ENCODE measurements around the gene PAQR6.
A peak's percentile ranks its signal among the peaks of the same experiment; 100 is the strongest.
"Not testable (repeated sequence)": the region's sequence is repeated elsewhere in the genome, so short reads cannot be mapped to it uniquely, and the experiment has no call there.

The PAQR6 gene

DNA sequence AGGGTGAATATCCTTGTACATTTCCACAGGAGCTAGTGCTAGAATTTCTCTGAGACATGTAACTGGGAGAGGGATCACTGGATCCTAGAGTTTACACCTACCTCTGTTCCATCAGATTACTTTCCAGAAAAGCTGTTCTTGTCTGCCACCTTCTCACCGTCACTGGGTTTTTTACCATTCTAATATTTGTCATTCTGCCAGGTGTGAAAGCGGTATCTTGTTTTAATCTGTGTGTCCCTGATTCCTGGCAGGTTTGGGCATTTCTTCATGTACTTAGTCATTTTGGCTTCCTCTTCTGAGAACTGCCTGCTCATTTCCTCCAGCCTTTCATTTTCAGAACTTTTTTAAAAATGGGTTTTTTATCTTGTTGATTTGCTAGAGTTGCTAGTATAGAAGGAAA is 30.0 kb downstream of the PAQR6 start:
- H3K4me3 ChIP-seq (ENCODE audit: control insufficient read depth in 1 of 7, extremely low read depth in 1 of 7, insufficient read depth in 4 of 7, low read depth in 2 of 7, low read length in 6 of 7): peak overlapping the region in 5 of 7 experiments; percentile 14 to 61 (median 51)
- peak; percentile 75 to 91 (median 90) for DNase-seq
- H3K36me3 ChIP-seq (ENCODE audit: control insufficient read depth in 4 of 4, insufficient read depth in 4 of 4, low read length in 3 of 4): peaks cover 4 to 28% (median 20%) of the 10 kb centered on the region in 4 experiments
- 0% methylated on average over 2 of the region's 2 CpGs for WGBS (ENCODE audit: insufficient coverage)
- H3K27me3 ChIP-seq (replicated peaks in 2 of 5; ENCODE audit: control insufficient read depth in 4 of 5, insufficient read depth in 5 of 5, low read length in 4 of 5): no peaks in the 10 kb centered on the region
- peaks cover 20 to 54% (median 38%) of the 10 kb centered on the region in 4 experiments for H3K4me1 ChIP-seq (ENCODE audit: control extremely low read depth in 1 of 4, control insufficient read depth in 4 of 4, insufficient read depth in 4 of 4, low read length in 3 of 4)
- CTCF ChIA-PET: interaction anchor here (1.1 to 16.8 kb wide), 5 partner anchors 17 to 121 kb away, joined by 3 to 399 read pairs (median 4); partner anchors contain the start of gene SEMA4A
- POLR2A ChIA-PET: interaction anchor here (0.6 kb wide), 1 partner anchor 17 kb away, joined by 7 read pairs; no protein-coding TSS in a partner anchor
- H3K27ac ChIP-seq (ENCODE audit: insufficient read depth in 1 of 2, low read depth in 1 of 2, low read length in 2 of 2, poor library complexity in 1 of 2, severe bottlenecking in 2 of 2): peak overlapping the region; percentile 37 to 74
- H3K9me3 ChIP-seq (ENCODE audit: control extremely low read depth in 1 of 5, control insufficient read depth in 4 of 5, insufficient read depth in 2 of 5, low read depth in 1 of 5, low read length in 4 of 5): no peaks in the 10 kb centered on the region

- H3K4me3 ChIP-seq (ENCODE audit: control insufficient read depth in 1 of 7, extremely low read depth in 1 of 7, insufficient read depth in 4 of 7, low read depth in 2 of 7, low read length in 6 of 7); H3K27me3 ChIP-seq (replicated peaks in 2 of 5; ENCODE audit: control insufficient read depth in 4 of 5, insufficient read depth in 5 of 5, low read length in 4 of 5); H3K27ac ChIP-seq (ENCODE audit: insufficient read depth in 1 of 2, low read depth in 1 of 2, low read length in 2 of 2, poor library complexity in 1 of 2, severe bottlenecking in 2 of 2); POLR2A ChIA-PET; H3K9me3 ChIP-seq (ENCODE audit: control extremely low read depth in 1 of 5, control insufficient read depth in 4 of 5, insufficient read depth in 2 of 5, low read depth in 1 of 5, low read length in 4 of 5): not testable (repeated sequence)
- Histone ChIP-seq H3K4me1 (ENCODE audit: control extremely low read depth in 1 of 4, control insufficient read depth in 4 of 4, insufficient read depth in 4 of 4, low read length in 3 of 4) (peaks cover 20 to 54% (median 38%) of the 10 kb centered on the region in 4 experiments), H3K36me3 (ENCODE audit: control insufficient read depth in 4 of 4, insufficient read depth in 4 of 4, low read length in 3 of 4) (peaks cover 2 to 24% (median 11%) of the 10 kb centered on the region in 4 experiments)
- WGBS (ENCODE audit: insufficient coverage): 97% methylated on average over 34 of the region's 55 CpGs
- CTCF ChIA-PET: interaction anchor here (1.7 kb wide), 1 partner anchor 71 kb away, joined by 3 read pairs; no protein-coding TSS in a partner anchor
- peak in 2 of 3 donors; percentile 31 to 35 for DNase-seq
These were observed 31.3 kb downstream of the PAQR6 start for GRCh38 chr1:156216361-156217086.

DNA sequence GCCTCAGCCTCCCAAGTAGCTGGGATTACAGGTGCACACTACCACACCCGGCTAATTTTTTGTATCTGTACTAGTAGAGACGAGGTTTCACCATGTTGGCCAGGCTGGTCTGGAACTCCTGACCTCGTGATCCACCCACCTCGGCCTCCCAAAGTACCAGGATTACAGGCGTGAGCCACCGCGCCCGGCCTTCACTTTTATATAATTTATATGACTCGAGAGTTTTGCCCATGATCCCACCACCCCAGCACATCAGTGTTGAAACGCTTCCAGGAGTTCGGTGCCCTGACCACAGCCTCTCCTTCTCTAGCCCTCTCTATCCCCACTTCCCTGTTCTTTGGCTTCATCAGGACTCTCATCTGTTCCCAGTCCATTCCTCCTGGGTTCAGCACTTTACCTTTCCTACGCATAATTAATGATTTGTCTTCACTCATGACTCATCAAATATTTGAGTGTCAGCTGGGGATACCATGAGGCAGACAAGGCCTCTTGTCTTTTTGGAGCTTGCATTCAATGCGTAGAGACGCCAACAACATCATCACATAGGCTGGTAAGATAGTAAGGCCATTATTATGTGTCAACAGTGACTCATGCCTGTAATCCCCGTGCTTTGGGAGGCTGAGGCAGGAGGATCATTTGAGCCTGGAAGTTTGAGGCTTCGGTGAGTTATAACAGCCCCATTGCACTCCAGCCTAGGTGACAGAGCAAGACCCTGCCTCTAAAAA is 33.7 kb downstream of the PAQR6 start:
- peaks cover 3 to 37% (median 18%) of the 10 kb centered on the region in 4 experiments for H3K36me3 ChIP-seq (ENCODE audit: control insufficient read depth in 4 of 4, insufficient read depth in 4 of 4, low read length in 3 of 4)
- WGBS (ENCODE audit: insufficient coverage): 77% methylated on average over 10 of the region's 16 CpGs
- peaks cover 19 to 47% (median 35%) of the 10 kb centered on the region in 4 experiments for H3K4me1 ChIP-seq (ENCODE audit: control extremely low read depth in 1 of 4, control insufficient read depth in 4 of 4, insufficient read depth in 4 of 4, low read length in 3 of 4)
- peak overlapping the region in 6 of 7 experiments; percentile 2 to 98 (median 92) for H3K4me3 ChIP-seq (ENCODE audit: control insufficient read depth in 1 of 7, extremely low read depth in 1 of 7, insufficient read depth in 4 of 7, low read depth in 2 of 7, low read length in 6 of 7)
- ChIA-PET POLR2A (no interaction called here), CTCF (interaction anchor here (0.6 to 2.9 kb wide), 11 partner anchors 9 to 318 kb away, joined by 3 to 13 read pairs (median 3); no protein-coding TSS in a partner anchor)
- peak in 2 of 3 donors; percentile 42 to 57 for DNase-seq
- H3K27ac ChIP-seq (ENCODE audit: insufficient read depth in 1 of 2, low read depth in 1 of 2, low read length in 2 of 2, poor library complexity in 1 of 2, severe bottlenecking in 2 of 2): peak overlapping the region; percentile 98
- H3K27me3 ChIP-seq (replicated peaks in 2 of 5; ENCODE audit: control insufficient read depth in 4 of 5, insufficient read depth in 5 of 5, low read length in 4 of 5): no peaks in the 10 kb centered on the region
- no peaks in the 10 kb centered on the region for H3K9me3 ChIP-seq (ENCODE audit: control extremely low read depth in 1 of 5, control insufficient read depth in 4 of 5, insufficient read depth in 2 of 5, low read depth in 1 of 5, low read length in 4 of 5)

DNA sequence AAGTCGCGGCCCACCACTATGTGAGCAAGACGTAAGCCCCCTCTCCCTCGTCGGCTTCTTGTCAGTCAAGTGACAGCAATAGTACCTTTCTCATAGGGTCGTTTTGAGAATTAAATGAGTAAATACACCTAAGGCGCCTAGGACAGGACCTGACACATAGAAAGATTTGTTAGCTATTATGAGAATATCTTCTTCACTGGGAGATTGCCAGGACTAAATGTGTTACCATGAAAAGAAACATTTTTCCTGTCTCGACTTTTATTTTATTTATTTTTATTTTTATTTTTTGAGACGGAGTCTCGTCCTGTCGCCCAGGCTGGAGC is 34.3 kb downstream of the PAQR6 start:
- POLR2A ChIA-PET: interaction anchor here (1.0 to 1.3 kb wide), 2 partner anchors 11 to 20 kb away, joined by 3 to 4 read pairs; partner anchors contain the start of gene SLC25A44
- WGBS (ENCODE audit: insufficient coverage): 31% methylated on average over 7 of the region's 11 CpGs
- H3K9me3 ChIP-seq (ENCODE audit: control extremely low read depth in 1 of 5, control insufficient read depth in 4 of 5, insufficient read depth in 2 of 5, low read depth in 1 of 5, low read length in 4 of 5): no peaks in the 10 kb centered on the region
- no peaks in the 10 kb centered on the region for H3K27me3 ChIP-seq (replicated peaks in 2 of 5; ENCODE audit: control insufficient read depth in 4 of 5, insufficient read depth in 5 of 5, low read length in 4 of 5)
- H3K36me3 ChIP-seq (ENCODE audit: control insufficient read depth in 4 of 4, insufficient read depth in 4 of 4, low read length in 3 of 4): peaks cover 6 to 43% (median 17%) of the 10 kb centered on the region in 4 experiments
- peak overlapping the region; percentile 98 for H3K27ac ChIP-seq (ENCODE audit: insufficient read depth in 1 of 2, low read depth in 1 of 2, low read length in 2 of 2, poor library complexity in 1 of 2, severe bottlenecking in 2 of 2)
- CTCF ChIA-PET: interaction anchor here (0.6 to 2.9 kb wide), 8 partner anchors 10 to 318 kb away, joined by 3 to 13 read pairs (median 4); no protein-coding TSS in a partner anchor
- peak overlapping the region; percentile 64 to 98 (median 92) for H3K4me3 ChIP-seq (ENCODE audit: control insufficient read depth in 1 of 7, extremely low read depth in 1 of 7, insufficient read depth in 4 of 7, low read depth in 2 of 7, low read length in 6 of 7)
- H3K4me1 ChIP-seq (ENCODE audit: control extremely low read depth in 1 of 4, control insufficient read depth in 4 of 4, insufficient read depth in 4 of 4, low read length in 3 of 4): peaks cover 13 to 43% (median 32%) of the 10 kb centered on the region in 4 experiments
- DNase-seq: no peak

DNA sequence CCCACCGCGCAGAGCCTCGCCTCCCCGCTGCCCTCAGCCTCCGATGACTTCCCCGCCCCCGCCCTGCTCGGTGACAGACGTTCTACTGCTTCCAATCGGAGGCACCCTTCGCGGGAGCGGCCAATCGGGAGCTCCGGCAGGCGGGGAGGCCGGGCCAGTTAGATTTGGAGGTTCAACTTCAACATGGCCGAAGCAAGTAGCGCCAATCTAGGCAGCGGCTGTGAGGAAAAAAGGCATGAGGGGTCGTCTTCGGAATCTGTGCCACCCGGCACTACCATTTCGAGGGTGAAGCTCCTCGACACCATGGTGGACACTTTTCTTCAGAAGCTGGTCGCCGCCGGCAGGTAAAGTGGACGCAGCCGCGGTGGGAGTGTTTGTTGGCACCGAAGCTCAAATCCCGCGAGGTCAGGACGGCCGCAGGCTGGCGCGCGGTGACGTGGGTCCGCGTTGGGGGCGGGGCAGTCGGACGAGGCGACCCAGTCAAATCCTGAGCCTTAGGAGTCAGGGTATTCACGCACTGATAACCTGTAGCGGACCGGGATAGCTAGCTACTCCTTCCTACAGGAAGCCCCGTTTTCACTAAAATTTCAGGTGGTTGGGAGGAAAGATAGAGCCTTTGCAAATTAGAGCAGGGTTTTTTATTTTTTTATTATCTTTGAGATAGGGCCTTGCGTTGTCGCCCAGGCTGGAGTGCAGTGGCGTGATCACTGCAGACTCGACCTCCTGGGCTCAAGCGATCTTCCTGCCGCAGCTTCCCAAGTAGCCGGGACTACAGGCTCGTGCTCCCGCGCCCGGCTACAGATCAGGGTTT is 34.8 kb downstream of the PAQR6 start, which contains the start of gene PMF1:
TSS of gene PMF1 (plus strand) at position 175 of the 811 bp plus-strand sequence. CDS start at position 184, 9 bp downstream.
- WGBS (ENCODE audit: insufficient coverage): 0% methylated on average over 60 of the region's 61 CpGs
- Histone ChIP-seq H3K27me3 (replicated peaks in 2 of 5; ENCODE audit: control insufficient read depth in 4 of 5, insufficient read depth in 5 of 5, low read length in 4 of 5) (no peaks in the 10 kb centered on the region), H3K9me3 (ENCODE audit: control extremely low read depth in 1 of 5, control insufficient read depth in 4 of 5, insufficient read depth in 2 of 5, low read depth in 1 of 5, low read length in 4 of 5) (no peaks in the 10 kb centered on the region), H3K36me3 (ENCODE audit: control insufficient read depth in 4 of 4, insufficient read depth in 4 of 4, low read length in 3 of 4) (peaks cover 7 to 47% (median 20%) of the 10 kb centered on the region in 4 experiments), H3K27ac (ENCODE audit: insufficient read depth in 1 of 2, low read depth in 1 of 2, low read length in 2 of 2, poor library complexity in 1 of 2, severe bottlenecking in 2 of 2) (peak within 1 kb of the TSS; percentile 98), H3K4me1 (ENCODE audit: control extremely low read depth in 1 of 4, control insufficient read depth in 4 of 4, insufficient read depth in 4 of 4, low read length in 3 of 4) (peaks cover 8 to 39% (median 28%) of the 10 kb centered on the region in 4 experiments), H3K4me3 (ENCODE audit: control insufficient read depth in 1 of 7, extremely low read depth in 1 of 7, insufficient read depth in 4 of 7, low read depth in 2 of 7, low read length in 6 of 7) (peak within 1 kb of the TSS; percentile 64 to 98 (median 92))
- ChIA-PET POLR2A (interaction anchor here (0.6 to 1.3 kb wide), 10 partner anchors 10 to 130 kb away, joined by 3 to 9 read pairs (median 4); partner anchors contain the start of gene SLC25A44), CTCF (interaction anchor here (0.6 to 2.9 kb wide), 10 partner anchors 10 to 116 kb away, joined by 3 to 13 read pairs (median 4); no protein-coding TSS in a partner anchor)
- peak; percentile 95 to 97 (median 96) for DNase-seq

- Histone ChIP-seq H3K27ac (ENCODE audit: insufficient read depth in 1 of 2, low read depth in 1 of 2, low read length in 2 of 2, poor library complexity in 1 of 2, severe bottlenecking in 2 of 2) (peak overlapping the region; percentile 98), H3K4me3 (ENCODE audit: control insufficient read depth in 1 of 7, extremely low read depth in 1 of 7, insufficient read depth in 4 of 7, low read depth in 2 of 7, low read length in 6 of 7) (peak overlapping the region in 6 of 7 experiments; percentile 89 to 98 (median 93))
- WGBS (ENCODE audit: insufficient coverage): 97% methylated on average over 7 of the region's 9 CpGs
These were observed 35.7 kb downstream of the PAQR6 start for GRCh38 chr1:156212130-156212529.

More at GRCh38 chr1:156212130-156212529, 35.7 kb downstream of the PAQR6 start:
- no peak for DNase-seq
- Histone ChIP-seq H3K4me1 (ENCODE audit: control extremely low read depth in 1 of 4, control insufficient read depth in 4 of 4, insufficient read depth in 4 of 4, low read length in 3 of 4) (peaks cover 4 to 30% (median 19%) of the 10 kb centered on the region in 4 experiments), H3K36me3 (ENCODE audit: control insufficient read depth in 4 of 4, insufficient read depth in 4 of 4, low read length in 3 of 4) (peaks cover 11 to 54% (median 28%) of the 10 kb centered on the region in 4 experiments), H3K27me3 (replicated peaks in 2 of 5; ENCODE audit: control insufficient read depth in 4 of 5, insufficient read depth in 5 of 5, low read length in 4 of 5) (no peaks in the 10 kb centered on the region), H3K9me3 (ENCODE audit: control extremely low read depth in 1 of 5, control insufficient read depth in 4 of 5, insufficient read depth in 2 of 5, low read depth in 1 of 5, low read length in 4 of 5) (no peaks in the 10 kb centered on the region)
- CTCF ChIA-PET: interaction anchor here (0.7 to 2.9 kb wide), 6 partner anchors 13 to 115 kb away, joined by 3 to 11 read pairs (median 6); partner anchors contain the start of gene SLC25A44
- POLR2A ChIA-PET: interaction anchor here (0.6 to 1.3 kb wide), 8 partner anchors 9 to 85 kb away, joined by 3 to 9 read pairs (median 4); no protein-coding TSS in a partner anchor
